AG10803 (cell line): ENCODE data around the gene SEPTIN10.

Experiments used
- DNase-seq: peaks from one replicate; pipeline ENCODE4 v3.0.0; 2010; ENCODE audit warnings: low read depth
- H3K4me3 ChIP-seq: 2 replicates; pipeline ENCODE4 v1.5.1; 2011; ENCODE audit warnings: mild to moderate bottlenecking, low read length, control low read depth
- CTCF ChIP-seq: conservative IDR thresholded peaks from 2 replicates; pipeline ENCODE4 v1.5.1; 2011; ENCODE audit warnings: mild to moderate bottlenecking, low read length, control low read depth, inconsistent platforms

SEPTIN10 gene

GRCh38 chr2:109654326-109655050, 40.7 kb upstream of the SEPTIN10 start:
- no peak for TF ChIP-seq CTCF
- no peak for DNase-seq
- H3K4me3 ChIP-seq, result no peak overlapping the region

- peak; percentile 5 for DNase-seq
- H3K4me3 ChIP-seq, result no peak overlapping the region
- TF ChIP-seq CTCF, result no peak
Observed at GRCh38 chr2:109649736-109650695, 36.2 kb upstream of the SEPTIN10 start.

GRCh38 chr2:109648041-109648527, 34.3 kb upstream of the SEPTIN10 start:
- DNase-seq, result peak; percentile 79
- H3K4me3 ChIP-seq, result no peak overlapping the region; the same call in 1 of the 2 replicates
- TF ChIP-seq CTCF, result no peak

- peak; percentile 87 for DNase-seq
- no peak overlapping the region for H3K4me3 ChIP-seq
- TF ChIP-seq CTCF, result no peak
Observed at GRCh38 chr2:109647636-109648035, 33.9 kb upstream of the SEPTIN10 start.

- DNase-seq, result peak; percentile 5
- TF ChIP-seq CTCF, result no peak
- H3K4me3 ChIP-seq, result no peak overlapping the region
Observed at GRCh38 chr2:109646961-109647360, 33.2 kb upstream of the SEPTIN10 start.

- no peak overlapping the region for H3K4me3 ChIP-seq
- TF ChIP-seq CTCF, result no peak
- DNase-seq, result no peak
Observed at GRCh38 chr2:109645412-109646184, 31.8 kb upstream of the SEPTIN10 start.
